HG03175 (cell line): ENCODE results near the gene AHCYL1.

Source experiments
- ATAC-seq: cut with Tn5 transposase; IDR thresholded peaks from one replicate; pipeline ENCODE4 v1.9.1; 2021; ENCODE audit warnings: mild to moderate bottlenecking, moderate library complexity; ENCODE audit not compliant: unreplicated experiment

AHCYL1 gene

DNA sequence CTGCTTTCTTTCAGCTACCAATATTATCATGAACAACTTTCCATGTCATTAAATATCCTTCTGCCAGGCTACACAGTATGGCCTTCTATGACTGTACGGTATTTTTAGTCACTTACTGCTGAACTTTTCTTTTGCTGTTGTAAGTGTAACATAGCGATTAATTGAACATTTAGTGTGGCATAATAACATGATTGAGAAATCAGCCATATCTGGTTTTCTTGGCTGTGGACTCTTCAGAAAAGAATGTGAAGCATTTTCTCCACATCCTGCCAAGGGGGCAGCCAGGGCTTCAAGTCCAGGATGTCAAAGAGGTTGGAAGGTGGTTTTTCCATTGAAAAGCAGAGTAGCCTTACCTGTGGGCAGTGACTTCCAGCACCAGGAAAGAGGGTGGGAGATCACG, 8.8 kb upstream of the AHCYL1 start:
- no peak for ATAC-seq

- no peak for ATAC-seq
Observed at GRCh38 chr1:109976762-109977161, 7.8 kb upstream of the AHCYL1 start.

DNA sequence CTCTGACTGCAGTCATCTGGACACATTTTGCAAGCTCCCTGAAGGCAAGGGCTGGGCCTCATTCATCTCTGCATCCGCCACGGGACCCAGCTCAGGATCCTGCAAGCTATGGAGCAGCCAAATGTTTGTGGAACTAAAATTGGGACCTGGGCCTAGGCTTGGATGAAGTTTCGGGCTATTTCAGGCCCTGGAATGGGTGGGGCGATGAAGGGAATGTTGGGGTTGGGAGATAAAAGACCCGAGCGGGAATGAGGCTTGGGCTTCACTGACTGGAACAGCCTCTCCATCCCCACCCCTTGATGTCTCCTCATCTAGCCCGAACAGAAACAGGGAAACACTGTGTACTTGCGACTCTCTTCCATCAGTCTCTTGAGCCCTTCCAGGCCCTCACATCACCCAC, 7.3 kb upstream of the AHCYL1 start:
- no peak for ATAC-seq

GRCh38 chr1:109977657-109978378, 6.7 kb upstream of the AHCYL1 start:
- no peak for ATAC-seq

GRCh38 chr1:109978761-109979488, 5.6 kb upstream of the AHCYL1 start:
- ATAC-seq, result no peak

DNA sequence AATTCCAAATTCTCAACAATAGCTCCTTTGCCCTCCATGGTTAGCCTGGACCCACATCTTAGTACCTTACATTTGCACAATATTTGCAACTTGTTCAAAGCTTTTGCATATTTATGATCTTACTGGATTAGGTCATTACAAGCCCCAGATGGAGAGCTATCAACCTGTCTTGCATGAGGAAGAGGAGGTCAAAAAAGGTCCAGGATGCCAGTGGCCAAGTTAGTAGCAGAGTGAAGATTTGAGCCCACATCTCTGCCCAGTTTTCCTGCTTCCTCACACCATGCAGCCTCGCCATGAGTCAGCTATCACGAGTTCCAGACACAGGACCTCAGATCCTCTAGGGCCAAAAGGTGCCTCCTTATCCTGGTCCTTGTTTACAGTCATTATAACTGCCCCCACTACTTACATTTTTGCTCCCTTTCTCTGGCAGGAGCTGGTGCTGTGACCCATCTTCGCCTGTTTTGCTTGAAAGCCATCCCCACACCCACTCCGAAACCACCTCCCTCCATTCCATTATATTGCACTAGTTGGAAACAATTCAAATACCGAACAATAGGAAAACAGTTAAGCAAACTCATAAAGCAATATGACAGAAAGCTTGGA, 5.0 kb upstream of the AHCYL1 start:
- no peak for ATAC-seq

DNA sequence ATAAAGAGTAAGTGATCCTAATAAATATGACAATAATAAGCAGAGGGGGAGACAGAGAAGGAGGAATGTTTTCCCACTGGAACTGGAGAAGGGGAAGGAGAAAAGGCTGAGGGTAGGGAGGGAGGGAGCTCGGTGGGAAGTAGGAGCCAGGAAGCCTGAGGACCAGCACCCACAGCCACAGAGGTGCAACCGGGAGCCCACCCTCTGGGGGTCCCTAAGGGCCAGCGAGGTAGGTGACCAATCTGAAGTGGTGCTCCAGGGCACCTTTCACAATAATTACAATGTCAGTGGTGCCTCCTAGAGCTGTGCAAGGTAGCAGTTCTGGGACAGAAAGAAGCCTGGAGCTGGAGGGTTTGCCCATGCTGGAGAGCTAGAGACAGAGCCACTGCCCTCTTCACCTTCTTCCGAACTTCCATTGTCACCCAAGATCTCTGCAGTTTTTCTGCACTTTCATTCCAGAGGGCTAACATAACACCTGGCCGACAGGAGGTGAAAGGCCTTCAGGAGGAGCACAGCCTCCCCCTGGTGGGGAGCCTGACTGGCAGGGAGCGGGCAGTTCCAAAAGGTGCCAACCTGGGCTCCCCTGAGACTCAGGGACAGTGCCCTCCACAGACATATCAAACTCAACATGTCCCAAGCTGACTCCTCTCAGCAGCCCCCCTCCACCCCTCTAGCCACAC, 4.1 kb upstream of the AHCYL1 start:
- ATAC-seq, result no peak

DNA sequence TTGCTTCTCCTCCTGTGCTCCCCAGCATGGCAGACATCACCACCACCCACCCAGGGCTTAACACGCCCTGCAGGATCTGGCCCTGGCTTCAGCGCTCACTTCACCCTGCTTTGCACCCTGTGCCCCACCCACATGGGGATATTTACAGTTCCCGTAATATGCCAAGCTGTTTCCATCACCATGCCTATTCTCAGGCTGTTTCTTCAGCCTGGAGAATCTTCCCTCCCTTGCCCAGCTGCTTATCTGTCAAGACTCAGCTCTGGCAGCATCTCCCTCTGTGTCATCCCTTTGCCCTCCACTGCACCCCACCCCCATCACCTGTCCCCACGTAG, 3.6 kb upstream of the AHCYL1 start:
- ATAC-seq, result no peak

GRCh38 chr1:109983380-109984189, 980 bp upstream of the AHCYL1 start:
- no peak for ATAC-seq

- peak; percentile 1 for ATAC-seq
Observed at GRCh38 chr1:109984190-109984455, 442 bp upstream of the AHCYL1 start.

DNA sequence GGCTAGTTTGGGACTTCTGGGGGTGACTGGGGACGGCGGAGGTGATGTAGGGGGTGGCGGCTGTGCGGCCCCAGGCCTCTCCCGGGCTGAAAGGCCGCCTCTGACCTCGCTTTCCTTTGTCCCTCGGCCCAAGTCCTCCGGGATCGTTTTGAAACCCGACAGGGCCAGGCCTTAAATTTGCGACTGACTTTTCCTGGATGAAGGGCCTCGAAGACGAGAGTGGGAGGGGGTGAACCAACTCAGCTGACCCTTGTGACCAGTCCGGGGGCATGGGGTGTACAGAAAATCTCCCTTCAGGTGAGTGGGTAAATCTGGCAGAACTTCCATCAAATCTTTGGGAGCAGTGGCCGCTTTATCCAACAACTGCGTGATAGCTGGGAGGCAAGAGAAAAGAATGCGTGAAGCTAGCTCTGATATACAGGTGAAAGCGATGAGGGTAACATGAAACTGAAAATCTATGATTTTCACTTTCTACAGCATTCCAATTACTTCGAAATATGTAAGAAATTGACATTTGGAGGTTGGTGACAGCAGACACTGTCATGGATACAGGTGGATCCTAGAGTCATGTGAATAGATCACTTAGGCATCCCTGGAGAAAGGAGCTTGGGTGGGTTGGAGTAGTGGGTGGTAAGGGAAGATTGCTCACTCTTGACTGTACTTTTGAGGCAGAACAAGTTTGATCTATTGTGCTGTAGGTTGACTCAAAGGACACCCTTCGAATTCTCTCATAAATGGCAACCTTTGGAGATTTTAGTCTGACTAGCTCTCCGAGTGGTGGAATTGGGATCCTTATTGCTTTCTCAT, 885 bp downstream of the AHCYL1 start:
- ATAC-seq, result no peak

DNA sequence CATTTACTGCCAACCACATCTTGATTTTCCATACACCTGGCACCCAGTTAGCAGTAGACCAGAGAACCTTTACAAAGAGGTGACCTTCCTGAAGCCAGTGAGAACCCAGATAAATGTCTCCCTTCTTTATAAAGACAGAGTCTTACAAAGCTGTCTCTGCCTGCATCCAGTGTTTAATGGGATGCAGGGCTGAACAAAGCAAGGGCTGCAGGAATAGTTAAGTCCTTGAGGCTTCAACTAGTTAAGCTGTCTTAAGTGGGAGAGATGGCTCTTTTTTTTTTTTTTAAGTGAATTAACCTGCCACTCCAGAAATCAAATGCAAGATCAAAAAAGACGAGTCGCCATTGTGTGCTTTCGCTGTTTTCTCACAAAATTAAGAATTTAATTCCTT, 1.5 kb downstream of the AHCYL1 start:
- no peak for ATAC-seq

- no peak for ATAC-seq
Observed at GRCh38 chr1:109988349-109988914, 3.9 kb downstream of the AHCYL1 start.

- no peak for ATAC-seq
Observed at GRCh38 chr1:109989506-109990301, 5.1 kb downstream of the AHCYL1 start.

- no peak for ATAC-seq
Observed at GRCh38 chr1:109990302-109990653, 5.7 kb downstream of the AHCYL1 start.

GRCh38 chr1:109991400-109991925, 6.9 kb downstream of the AHCYL1 start:
- ATAC-seq, result no peak

GRCh38 chr1:109993885-109994284, 9.3 kb downstream of the AHCYL1 start:
- no peak for ATAC-seq

DNA sequence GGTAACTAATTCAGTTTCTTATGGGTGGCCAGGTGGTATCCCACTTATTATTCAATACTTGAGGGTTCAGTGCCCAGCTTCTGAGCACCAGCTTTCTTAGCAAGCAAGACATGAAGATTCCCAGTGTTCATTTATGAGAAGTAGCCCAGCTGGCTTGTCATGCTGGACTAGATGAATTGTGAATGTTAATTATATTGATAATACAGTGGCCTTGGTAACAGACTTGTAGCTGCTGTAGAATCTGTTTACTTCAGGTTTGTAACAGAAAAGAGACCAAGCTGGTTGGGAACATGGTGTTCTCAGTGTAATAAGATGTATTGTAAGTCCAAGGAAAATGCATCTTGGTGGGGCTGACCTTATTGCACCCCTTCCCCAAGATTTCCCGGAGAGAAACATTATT, 10.1 kb downstream of the AHCYL1 start:
- ATAC-seq, result no peak

DNA sequence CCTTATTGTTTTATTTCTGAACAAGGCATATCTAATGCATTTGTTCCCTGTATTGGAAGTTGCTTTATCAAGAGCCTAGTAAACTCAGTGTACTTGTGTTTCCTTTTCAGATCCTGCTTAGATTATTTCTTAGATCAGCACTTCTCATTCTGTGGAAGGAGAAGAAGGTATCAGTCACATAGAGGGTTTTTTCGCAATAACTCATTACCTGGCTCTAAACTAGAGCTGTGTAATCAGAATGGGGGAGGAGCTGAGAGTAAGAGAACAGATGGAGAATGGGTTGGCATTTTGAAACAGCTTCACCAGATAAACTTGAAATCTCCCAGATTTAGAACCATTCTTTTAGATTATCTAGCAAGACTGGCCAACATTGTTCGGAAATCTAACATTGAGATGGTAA, 11.0 kb downstream of the AHCYL1 start:
- ATAC-seq, result no peak
